NCI-H1417 treated with DMSO at 0.1 percent for 48 hours (cell line): Measurements from ENCODE around the gene ATP13A1.
A peak's percentile ranks its signal among the peaks of the same experiment; 100 is the strongest.
"Not testable (repeated sequence)": the region's sequence is repeated elsewhere in the genome, so short reads cannot be mapped to it uniquely, and the experiment has no call there.

Experiments used
- DNase-seq: peaks from one replicate; lab custom pipeline; 2025; lab: John Stamatoyannopoulos, UW

The ATP13A1 gene

DNA sequence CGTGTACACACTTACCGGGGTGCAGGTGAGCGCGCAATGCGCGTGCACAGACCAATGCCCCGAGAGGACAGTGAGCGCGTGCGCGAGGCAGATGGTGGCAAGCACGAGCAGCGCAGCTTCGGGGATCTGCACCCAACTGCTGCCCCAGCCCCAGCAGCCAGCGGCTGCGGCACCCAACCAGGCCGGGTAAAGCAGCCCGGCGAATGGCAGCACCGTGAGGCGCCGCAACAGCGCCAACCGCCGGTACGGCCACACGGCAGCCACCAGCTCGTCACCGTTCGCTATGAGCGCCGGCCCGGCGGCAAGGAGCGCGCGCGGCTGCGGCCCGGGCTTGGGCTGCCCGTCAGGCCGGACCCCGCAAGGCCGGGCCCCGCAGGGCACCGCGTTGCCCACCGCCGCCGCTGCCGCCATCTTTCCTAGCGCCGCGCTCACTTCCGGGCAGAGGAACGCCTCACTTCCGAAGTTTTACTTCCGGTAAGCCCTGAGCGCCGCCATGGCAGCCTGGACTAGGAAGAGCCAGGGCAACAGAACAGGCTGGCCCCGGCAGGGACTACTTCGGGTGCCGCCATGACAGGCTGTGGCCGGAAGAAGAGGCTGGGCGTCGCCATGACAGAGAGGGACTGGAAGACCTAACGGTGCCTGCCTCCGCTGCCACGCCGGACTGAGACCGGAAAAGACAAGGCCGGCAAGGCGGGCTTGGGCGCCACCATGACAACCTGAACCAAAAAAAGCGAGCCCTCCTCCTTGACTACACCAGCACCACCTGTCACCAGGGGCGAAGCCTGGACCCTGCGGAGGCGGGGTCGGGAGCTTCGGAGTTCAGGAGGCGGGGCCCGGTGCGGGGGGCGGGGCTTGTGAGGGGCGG lies at the start of gene ATP13A1:
ATP13A1 (minus strand) TSS at position 421 of the 865 bp plus-strand sequence; CDS start at position 411, 10 bp downstream.
- DNase-seq, result peak; percentile 90

DNA sequence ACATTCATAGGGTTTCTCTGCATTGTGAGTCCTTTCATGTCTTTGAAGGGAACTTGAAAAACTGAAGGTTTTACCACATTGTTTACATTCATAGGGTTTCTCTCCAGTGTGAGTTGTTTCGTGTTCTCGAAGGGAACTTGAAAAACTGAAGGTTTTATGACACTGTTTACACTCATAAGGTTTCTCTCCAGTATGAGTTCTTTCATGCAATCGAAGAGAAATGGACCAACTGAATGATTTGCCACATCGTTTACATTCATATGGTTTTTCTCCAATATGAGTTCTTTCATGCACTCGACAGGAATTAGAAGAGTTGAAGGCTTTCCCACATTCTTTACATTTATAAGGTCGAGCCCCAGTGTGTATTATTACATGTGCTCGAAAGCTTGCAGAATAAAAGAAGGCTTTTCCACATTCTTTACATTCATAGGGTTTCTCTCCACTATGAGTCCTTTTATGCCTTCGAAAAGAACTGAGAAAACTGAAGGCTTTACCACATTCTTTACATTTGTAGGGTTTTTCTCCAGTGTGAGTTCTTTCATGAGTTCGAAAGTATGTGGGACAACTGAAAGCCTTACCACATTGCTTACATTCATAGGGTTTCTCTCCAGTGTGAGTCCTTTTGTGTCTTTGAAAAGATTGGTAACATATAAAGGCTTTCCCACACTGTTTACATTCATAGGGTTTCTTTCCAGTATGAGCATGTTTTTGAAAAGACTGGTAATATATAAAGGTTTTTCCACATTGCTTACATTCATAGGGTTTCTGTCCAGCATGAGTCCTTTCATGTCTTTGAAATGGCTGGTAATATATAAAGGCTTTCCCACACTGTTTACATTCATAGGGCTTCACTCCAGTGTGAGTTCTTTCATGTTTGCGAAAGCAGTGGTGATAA lies 48.7 kb upstream of the ATP13A1 start:
- no peak for DNase-seq

DNA sequence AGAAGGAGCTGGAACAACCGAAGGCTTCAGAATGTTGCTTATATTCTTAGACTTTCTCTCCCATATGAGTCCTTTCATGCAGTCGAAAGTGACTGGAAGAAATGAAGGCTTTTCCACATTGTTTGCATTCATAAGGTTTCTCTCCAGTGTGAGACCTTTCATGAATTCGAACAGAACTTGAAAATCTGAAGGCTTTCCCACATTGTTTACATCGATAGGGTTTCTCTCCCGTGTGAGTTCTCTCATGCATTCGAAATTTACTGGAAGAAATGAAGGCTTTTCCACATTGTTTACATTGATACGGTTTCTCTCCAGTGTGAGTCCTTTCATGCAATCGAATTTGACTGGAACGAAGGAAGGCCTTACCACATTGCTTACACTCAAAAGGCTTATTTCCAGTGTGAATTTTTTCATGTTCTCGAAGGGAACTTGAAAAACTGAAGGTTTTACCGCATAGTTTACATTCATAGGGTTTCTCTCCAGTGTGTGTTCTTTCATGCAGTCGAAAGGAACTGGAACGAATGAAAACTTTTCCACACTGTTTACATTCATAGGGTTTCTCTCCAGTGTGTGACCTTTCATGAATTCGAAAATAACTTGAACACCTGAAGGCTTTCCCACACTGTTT lies 47.9 kb upstream of the ATP13A1 start:
- no peak for DNase-seq

DNA sequence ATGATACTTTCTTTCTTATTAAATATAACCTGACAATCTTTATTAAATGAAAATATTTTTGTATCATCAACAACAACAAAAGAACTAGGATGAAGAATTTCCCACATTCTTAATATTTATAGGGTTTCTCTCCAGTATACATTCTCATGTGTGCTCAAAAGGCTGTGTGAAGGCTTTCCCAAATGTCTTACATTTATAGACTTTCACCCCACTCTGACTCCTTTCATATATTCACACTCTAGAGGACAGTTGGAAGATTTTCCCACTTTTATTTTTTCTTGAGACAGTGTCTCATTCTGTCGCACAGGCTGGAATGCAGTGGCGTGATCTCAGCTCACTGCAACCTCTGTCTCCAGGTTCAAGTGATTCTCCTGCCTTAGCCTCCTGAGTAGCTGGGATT lies 47.0 kb upstream of the ATP13A1 start:
- DNase-seq, result no peak

DNA sequence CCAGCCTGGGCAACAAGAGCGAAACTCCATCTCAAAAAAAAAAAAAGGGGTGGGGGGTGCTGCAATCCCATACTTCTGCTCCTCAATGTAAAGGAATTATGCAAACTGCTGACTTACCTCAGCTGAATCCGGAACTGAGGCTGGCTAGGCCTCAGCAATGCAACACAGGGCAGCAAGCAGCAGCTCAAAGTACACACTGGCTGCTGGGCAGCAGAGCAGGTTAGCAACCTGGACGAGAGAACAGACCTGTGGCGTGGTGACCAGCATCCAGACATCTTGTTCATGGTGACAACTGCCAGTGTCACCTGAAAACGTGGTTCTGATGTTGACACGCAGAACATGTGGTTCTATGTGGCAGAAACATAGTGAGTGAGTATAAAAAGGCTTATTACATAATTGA lies 41.4 kb upstream of the ATP13A1 start:
- no peak for DNase-seq

DNA sequence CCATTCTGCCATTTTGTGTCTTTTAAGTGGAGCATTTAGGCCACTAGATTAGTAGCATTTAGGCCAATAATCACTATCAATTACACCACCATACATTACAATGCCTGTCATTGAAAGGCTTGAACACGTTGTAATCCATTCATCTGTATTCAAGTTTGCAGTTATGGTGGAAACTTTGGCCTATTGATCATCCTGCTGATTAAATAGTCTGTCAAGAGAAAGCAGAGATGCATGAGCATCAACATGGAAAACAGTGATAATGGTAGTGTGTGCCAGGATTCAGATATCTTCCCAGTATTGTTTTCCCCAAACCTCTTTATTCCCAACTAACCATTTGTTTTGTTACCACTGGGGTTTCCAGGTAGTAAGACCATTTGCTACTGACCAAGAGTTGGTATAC lies 37.0 kb upstream of the ATP13A1 start:
- not testable (repeated sequence) for DNase-seq

DNA sequence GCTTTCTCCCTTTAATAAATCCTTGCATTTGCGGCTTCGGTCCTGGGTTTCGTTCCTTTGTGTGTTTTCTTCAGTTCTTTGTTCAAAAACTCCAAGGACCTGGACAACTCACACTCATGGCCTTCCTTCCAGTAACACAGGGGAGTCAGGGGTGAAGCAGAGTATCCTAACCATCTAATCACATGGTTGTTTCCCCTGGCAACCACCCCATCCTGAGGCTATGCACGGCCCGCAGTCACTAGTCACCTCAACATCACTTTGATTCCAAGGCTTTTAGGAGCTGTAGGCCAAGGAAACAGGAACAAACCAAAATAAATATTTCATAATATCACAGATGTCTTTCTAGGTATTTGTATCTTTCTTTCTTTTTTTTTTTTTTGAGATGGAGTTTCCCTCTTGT lies 34.1 kb upstream of the ATP13A1 start:
- DNase-seq, result no peak

DNA sequence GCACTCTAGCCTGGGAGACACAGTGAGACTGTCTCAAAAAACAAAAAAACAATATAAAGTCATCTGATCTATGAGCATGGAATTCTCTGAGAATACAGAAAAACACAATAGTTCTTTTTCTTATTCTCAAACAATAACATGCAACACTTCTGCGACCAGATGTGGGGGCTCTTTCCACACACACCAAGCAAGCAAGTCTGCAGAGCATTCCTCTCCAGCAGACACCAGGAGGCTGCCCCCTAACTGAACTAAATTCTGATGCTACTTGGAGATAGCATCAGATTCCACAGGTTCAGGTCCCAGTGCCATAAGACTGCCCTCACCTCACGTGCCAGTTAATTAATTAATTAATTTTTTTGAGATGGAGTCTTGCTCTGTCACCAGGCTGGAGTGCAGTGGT lies 32.9 kb upstream of the ATP13A1 start:
- DNase-seq, result no peak

DNA sequence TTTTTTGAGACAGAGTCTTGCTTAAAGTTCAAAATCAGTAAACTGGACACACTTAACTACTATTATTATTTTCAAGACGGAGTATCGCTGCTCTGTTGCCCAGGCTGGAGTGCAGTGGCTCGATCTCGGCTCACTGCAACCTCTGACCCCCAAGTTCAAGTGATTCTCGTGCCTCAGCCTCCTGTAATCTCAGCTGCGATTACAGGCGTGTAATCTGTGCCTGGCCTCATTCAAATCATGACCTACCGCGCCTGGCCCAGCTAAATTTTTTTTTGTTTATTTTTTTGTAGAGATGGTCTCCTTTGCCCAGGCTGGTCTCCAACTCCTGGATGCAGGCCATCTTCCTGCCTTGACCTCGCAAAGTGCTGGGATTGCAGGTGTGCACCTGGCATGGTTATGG lies 28.2 kb upstream of the ATP13A1 start:
- no peak for DNase-seq

DNA sequence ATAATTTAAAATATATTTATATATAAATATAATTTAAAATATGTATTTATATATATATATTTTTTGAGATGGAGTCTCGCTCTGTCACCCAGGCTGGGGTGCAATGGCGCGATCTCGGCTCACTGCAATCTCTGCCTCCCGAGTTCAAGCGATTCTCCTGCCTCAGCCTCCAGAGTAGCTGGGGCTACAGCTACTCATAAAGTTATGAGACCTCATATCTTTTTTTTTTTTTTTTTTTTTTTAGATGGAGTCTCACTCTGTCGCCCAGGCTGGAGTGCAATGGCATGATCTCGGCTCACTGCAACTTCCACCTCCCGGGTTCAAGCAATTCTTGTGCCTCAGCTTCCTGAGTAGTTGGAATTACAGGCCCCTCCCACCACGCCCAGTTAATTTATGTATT lies 25.5 kb upstream of the ATP13A1 start:
- not testable (repeated sequence) for DNase-seq

DNA sequence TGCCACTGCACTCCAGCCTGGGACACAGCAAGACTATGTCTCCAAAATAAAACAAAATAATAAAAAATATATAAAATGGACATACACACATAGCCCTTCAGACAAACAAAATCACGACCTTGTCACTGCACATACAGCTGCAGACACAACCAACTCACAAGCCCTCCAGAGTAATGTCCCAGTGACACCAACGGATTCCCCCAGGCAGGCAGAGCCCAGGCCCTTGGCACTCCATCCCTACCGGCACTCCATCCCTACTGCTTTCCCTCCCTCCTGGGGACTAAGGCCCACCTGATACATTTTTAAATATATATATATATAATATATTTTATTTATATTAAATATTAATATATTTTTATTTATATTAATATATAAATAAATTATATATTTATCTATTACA lies 23.6 kb upstream of the ATP13A1 start:
- no peak for DNase-seq

DNA sequence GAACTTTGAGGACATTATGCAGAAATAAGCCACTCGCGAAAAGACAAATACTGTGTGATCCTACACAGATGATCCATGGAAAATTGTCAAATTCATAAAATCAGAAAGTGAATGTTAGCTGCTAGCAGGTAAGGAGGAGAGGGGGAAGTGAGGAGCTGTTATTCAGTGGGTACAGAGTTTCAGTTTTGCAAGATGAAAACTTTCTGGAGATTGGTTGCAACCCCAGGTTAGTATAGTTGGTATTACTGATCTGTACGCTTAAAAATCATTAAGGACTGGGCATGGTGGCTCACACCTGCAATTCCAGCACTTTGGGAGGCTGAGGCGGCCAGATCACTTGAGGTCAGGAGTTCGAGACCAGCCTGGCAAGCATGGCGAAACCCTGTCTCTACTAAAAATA lies 23.1 kb upstream of the ATP13A1 start:
- DNase-seq, result no peak

DNA sequence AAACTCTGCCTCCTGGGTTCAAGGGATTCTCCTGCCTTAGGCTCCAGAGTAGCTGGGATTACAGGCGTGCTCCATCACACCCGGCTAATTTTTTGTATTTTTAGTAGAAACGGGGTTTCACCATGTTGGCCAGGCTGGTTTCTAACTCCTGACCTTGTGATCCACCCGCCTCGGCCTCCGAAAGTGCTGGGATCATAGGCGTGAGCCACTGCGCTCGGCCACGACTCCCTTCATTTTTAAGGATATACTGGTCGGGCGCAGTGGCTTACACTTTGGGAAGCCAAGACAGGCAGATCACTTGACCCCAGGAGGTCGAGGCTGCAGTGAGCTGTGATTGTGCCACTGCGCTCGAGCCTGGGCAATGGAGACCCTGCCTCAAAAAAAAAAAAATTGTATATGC lies 22.6 kb upstream of the ATP13A1 start:
- DNase-seq, result not testable (repeated sequence)

DNA sequence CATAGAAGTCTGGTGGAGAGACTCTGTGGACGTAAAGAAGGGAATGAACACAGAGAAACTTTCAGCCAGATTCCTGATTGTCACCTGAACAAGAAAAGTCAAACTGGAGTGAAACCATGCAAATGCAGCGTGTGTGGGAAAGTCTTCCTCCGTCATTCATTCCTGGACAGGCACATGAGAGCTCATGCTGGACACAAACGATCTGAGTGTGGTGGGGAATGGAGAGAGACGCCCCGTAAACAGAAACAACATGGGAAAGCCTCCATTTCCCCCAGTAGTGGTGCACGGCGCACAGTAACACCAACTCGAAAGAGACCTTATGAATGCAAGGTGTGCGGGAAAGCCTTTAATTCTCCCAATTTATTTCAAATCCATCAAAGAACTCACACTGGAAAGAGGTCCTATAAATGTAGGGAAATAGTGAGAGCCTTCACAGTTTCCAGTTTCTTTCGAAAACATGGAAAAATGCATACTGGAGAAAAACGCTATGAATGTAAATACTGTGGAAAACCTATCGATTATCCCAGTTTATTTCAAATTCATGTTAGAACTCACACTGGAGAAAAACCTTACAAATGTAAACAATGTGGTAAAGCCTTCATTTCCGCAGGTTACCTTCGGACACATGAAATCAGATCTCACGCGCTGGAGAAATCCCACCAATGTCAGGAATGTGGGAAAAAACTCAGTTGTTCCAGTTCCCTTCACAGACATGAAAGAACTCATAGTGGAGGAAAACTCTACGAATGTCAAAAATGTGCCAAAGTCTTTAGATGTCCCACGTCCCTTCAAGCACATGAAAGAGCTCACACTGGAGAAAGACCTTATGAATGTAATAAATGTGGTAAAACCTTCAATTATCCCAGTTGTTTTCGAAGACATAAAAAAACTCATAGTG lies 15.9 kb upstream of the ATP13A1 start:
- no peak for DNase-seq

DNA sequence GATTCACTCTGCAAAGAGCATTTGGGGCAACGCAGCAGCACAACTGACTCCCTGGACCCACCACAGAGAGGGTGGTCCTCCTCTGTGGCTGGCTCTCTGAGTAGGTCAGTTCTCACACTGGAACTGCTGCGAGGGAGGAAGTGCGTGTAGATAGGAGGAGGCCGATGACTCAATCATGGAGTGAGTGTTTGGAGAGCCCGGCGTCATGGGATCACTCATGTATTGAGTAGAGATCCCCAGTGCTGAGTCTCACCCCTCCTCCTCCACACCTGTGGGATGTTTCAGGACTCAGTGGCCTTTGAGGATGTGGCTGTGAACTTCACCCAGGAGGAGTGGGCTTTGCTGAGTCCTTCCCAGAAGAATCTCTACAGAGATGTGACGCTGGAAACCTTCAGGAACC lies 14.1 kb upstream of the ATP13A1 start:
- no peak for DNase-seq

DNA sequence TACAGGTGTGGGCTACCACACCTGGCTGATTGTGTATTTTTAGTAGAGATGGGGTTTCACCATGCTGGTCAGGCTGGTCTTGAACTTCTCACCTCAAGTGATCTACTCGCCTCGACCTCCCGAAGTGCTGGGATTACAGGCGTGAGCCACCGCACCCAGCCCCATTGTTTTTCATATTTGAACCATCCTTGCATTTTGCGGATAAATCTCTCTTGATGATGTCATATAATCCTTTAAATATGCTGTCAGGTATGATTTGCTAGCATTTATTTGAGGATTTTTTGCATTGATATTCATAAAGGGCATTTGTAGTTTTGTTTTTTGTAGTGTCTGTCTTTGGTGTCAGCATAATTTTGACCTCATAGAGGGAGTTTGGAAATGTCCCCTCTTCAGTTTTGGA lies 10.8 kb upstream of the ATP13A1 start:
- DNase-seq, result no peak

DNA sequence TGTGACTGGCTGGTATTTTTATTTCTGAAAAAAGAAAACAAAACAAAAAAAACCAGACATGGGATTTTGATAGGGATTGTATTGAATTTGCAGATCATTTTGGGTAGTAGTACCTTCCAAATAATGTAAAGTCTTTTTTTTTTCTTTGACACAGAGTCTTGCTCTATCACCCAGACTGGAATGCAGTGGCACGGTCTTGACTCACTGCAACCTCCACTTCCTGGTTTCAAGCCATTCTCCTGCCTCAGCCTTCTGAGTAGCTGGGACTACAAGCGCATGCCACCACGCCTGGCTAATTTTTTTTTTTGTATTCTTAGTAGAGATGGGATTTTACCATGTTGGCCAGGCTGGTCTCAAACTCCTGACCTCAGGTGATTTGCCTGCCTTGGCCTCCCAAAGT lies 9.3 kb upstream of the ATP13A1 start:
- no peak for DNase-seq

DNA sequence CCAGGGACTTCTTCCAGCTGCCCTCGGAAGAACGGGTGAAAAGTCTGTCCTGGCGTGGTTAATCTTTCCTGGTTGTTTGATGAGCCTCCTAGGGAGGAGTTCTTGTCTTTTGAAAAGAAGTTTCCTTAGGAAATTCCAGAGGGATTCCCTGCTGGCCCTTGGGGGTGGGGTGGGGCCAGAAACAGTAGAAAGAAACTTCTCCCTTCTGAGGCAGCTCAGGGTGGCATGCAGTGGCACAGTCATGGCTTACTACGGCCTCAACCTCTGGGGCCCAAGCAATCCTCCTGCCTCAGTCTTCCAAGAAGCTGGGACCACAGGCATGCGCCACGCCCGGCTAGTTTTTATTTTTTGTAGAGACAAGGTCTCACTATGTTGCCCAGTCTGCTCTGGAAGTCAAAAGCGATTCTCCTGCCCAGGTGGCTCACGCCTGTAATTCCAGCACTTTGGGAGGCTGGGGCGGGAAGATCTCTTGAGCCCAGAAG lies 6.6 kb upstream of the ATP13A1 start:
- no peak for DNase-seq

DNA sequence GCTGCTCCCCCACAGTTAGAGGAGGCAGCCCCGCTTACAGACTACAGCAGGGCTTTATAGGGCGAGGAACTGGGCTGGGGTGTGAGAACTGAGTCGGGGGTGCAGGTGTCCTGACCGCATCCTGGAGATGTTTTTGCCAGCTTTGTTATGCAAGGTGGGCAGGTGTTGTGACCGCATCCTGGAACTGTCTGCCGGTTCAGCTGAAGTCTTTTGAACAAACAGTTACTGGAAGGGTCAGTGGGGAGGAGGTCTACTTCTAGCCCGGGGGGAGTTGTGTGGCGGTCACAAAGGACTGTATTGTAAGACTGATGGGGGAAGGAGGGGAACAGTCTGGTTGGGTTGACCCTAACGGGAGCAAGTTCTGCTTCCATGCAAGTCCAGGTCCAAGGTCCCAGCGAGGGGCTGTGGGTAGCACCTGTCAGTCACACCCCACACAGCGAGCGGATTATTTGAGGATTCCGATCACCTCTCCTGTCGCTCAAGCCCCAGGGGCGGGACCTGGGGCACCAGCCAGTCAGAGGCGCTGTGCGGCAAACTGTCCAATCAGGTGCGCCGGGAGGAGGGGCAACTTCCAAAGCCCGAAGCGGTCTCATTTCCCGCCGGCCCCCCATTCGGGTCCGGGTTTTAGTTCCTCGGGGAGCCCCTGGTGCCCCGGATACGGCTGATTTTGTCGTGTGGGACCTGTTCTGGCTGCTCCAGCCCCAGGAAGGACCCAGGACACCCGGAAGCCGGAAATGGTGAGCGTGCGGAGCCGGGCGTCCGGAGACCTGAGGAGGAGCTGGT lies 4.9 kb upstream of the ATP13A1 start, which contains the start of gene ZNF101:
ZNF101 (plus strand) TSS at position 610 of the 783 bp plus-strand sequence; CDS start at position 735, 125 bp downstream.
- DNase-seq, result peak; percentile 56

DNA sequence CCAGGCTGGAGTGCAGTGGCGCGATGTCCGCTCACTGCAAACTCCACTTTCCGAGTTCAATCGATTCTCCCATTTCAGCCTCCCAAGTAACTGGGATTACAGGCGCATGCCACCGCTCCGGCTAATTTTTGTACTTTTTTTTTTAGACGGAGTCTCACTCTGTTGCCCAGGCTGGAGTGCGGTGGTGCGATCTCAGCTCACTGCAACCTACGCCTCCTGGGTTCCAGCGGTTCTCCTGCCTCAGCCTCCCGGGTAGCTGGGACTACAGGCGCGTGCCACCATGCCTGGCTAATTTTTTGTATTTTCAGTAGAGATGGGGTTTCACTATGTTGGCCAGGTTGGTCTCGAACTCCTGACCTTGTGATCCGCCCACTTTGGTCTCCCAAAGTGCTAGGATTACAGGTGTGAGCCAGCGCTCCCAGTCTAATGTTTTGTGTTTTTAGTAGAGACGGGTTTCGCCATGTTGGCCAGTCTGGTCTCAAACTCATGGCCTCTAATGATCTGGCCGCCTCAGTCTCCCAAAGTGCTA lies 2.0 kb upstream of the ATP13A1 start:
- not testable (repeated sequence) for DNase-seq
